ENCODE data around the gene HSPG2. TPM values are rescaled to one million over a fixed set of nuclear protein-coding genes. Genes with fewer than 3 reads are reported as not detected.

HSPG2 gene
- total and polyA plus RNA-seq, 2 of the 8 experiments (the other 6 are each of a cell fraction or from before 2014, with no cell fraction given) = 17.8 to 111 TPM

GRCh38 chr1:21857840-21858670, 79.1 kb downstream of the HSPG2 start (continued):
- no peak for TF ChIP-seq SUZ12 (IDR thresholded peaks at IDR 0.05; ENCODE audit: low read length)
- TF ChIP-seq HDAC6 (IDR thresholded peaks at IDR 0.05; ENCODE audit: low read depth, low read length) = no peak
- no peak for TF ChIP-seq CTBP2 (IDR thresholded peaks at IDR 0.05; ENCODE audit: borderline replicate concordance, insufficient read depth, insufficient read length, low read length)
